ENCODE results near the gene CRTC1.
A peak's percentile ranks its signal among the peaks of the same experiment; 100 is the strongest.

CRTC1 gene

GRCh38 chr19:18655173-18655844, 28.2 kb upstream of the CRTC1 start:
- DNase-seq (ENCODE audit: low spot score): no peak
- no peak for TF ChIP-seq CTCF (IDR thresholded peaks at IDR 0.05; ENCODE audit: extremely low read depth, missing control alignments)

DNA sequence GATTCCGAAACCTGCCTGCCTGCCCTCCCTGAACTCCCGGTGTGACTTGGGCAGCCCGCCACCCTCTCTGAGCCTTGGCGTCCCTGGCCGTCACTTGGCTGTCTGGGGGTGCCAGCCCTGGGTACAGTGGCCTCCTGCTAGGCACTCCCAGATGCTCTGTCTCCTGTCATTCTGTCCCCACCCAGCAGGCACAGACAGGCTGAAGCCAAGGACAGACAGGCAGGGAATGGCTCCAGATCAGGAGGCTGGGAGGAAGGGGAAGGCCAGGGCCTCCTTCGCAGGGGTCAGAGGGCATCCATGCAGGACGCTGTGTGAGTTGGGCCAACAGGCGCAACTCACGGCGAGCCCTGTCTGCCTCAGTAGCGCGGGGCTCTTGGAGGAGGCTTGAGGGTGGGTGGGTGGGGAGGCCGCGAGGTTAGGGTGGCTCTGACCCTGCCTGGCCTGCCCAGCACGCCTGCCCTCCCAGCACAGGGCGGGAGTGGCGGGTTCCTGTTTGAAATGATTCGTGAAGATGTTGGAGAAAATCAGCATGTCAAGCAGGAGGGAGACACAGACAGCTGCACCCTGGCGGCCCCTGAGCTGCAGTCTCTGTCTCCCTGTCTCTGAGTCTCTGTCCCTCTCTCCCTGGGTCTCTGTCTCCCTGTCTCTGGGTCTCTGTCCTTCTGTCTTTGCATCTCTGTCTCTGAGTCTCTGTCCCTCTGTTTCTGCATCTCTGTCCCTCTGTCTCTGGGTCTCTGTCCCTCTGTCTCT, 27.0 kb upstream of the CRTC1 start:
- no peak for DNase-seq (ENCODE audit: low spot score)
- TF ChIP-seq CTCF (IDR thresholded peaks at IDR 0.05; ENCODE audit: extremely low read depth, missing control alignments): no peak

DNA sequence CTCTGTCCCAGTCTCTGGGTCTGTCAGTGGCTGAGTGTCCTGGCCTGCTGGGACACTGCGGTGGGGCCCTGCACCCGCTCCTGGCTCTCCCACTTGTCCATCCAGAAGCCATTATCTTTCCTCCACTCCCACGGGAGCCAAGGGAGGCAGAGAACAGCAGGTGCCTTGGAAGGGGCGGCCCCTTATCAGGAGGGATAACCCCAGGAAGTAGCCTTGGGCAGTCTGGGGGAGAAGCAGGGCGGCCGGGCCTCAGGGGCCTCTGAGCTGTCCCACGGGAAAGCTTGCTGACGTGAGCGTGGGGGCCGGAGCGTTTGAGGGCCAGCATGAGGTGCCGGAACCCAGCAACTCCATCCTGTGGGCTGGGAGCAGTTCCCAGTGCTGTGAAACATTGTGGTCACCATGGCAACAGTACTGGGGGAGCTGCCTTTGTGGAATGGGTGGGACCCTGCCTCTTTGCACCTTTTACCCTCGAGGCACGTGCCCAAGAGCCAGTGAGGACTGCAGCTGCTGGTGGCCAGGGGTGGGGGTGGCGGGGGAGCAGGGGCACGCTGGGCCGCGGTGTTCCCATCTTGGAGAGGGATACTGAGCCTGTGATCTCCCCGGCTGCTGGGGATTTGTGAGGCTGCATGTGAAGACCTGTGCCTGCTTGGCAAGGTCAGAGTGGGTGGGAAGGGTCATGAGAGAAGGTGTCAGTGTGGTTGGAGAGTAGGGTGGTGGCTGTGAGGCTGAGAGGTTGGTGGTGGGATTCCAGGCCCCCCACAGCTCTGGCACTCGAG, 25.7 kb upstream of the CRTC1 start:
- peak; percentile 82 for DNase-seq (ENCODE audit: low spot score)

GRCh38 chr19:18658366-18658855, 25.1 kb upstream of the CRTC1 start:
- no peak for TF ChIP-seq CTCF (IDR thresholded peaks at IDR 0.05; ENCODE audit: extremely low read depth, missing control alignments)
- DNase-seq (ENCODE audit: low spot score): no peak

More for the DNA sequence above, 25.7 kb upstream of the CRTC1 start:
- TF ChIP-seq CTCF (IDR thresholded peaks at IDR 0.05; ENCODE audit: extremely low read depth, missing control alignments): no peak

- no peak for TF ChIP-seq CTCF (IDR thresholded peaks at IDR 0.05; ENCODE audit: extremely low read depth, missing control alignments)
Measured at GRCh38 chr19:18659281-18660050, 24.0 kb upstream of the CRTC1 start.

DNA sequence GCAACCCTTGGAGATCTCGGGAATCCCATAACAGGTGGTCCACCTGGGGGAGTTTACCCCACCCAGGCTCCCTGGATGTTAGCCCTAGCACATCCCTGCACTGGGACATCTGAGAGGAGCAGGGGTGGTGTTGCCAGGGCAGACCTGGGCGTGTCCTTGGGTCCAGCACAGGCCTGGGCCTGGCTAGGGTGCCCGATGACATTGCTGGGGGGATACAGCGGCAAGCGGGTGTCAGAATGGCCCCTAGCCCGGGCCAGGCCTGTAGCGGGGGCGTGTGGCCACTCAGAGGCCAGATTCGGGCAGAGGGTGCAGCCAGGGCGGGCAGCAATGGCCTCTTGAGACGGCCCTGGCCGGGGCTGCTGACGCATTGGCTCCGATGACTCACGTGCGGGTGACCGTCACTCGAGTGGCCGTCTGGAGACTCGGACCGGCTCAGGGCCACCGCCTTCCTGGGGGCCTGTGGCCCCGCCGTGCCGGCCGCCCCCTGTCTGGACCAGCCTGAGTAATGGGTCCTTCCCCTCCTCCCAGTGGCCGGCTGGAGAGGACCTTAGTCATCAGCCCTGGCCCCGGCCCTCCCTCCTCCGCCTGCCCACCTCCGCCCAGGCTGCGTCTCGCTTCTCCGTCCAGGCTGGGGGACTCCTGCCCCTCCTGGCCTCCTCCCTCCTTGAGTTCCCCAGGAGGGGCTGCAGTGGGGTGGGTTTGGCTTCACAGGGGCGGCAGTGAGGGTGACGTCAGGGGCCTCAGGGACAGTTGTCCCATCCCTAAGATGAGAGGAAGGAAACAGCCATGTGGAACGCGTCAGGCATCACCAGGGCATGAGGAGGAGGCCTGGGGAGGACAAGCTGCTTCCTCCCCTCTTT, 23.2 kb upstream of the CRTC1 start:
- no peak for TF ChIP-seq CTCF (IDR thresholded peaks at IDR 0.05; ENCODE audit: extremely low read depth, missing control alignments)
- no peak for DNase-seq (ENCODE audit: low spot score)

More at GRCh38 chr19:18659281-18660050, 24.0 kb upstream of the CRTC1 start:
- DNase-seq (ENCODE audit: low spot score): peak; percentile 82

All from GM20000 (cell line).